Sigmoid colon (tissue), 4 donors: ENCODE results near the gene TOR2A.

Source experiments
- POLR2A ChIP-seq, 2 donors: fragments of 450-650 bp; IDR thresholded peaks; one replicate each; pipeline ENCODE4 v1.6.1; 2016; ENCODE audit warnings: antibody characterized with exemption in 2 of 2, mild to moderate bottlenecking in 2 of 2, moderate library complexity in 2 of 2
- POLR2AphosphoS5 ChIP-seq, 4 donors: sonication (generic); formaldehyde crosslinking; IDR thresholded peaks; one replicate each; pipeline ENCODE4 v1.6.1; 2017; ENCODE audit warnings: antibody characterized with exemption in 4 of 4
- TF ChIP-seq, protein P1 (sequence below), 4 experiments: fragments of 450-650 bp in 3 of 4; fragments of 200-600 bp in 1 of 4; IDR thresholded peaks; one replicate each; pipeline ENCODE4 v1.5.1; 2016 to 2019; ENCODE audit warnings: antibody characterized with exemption in 4 of 4, mild to moderate bottlenecking in 3 of 4, moderate library complexity in 2 of 4

DNA sequence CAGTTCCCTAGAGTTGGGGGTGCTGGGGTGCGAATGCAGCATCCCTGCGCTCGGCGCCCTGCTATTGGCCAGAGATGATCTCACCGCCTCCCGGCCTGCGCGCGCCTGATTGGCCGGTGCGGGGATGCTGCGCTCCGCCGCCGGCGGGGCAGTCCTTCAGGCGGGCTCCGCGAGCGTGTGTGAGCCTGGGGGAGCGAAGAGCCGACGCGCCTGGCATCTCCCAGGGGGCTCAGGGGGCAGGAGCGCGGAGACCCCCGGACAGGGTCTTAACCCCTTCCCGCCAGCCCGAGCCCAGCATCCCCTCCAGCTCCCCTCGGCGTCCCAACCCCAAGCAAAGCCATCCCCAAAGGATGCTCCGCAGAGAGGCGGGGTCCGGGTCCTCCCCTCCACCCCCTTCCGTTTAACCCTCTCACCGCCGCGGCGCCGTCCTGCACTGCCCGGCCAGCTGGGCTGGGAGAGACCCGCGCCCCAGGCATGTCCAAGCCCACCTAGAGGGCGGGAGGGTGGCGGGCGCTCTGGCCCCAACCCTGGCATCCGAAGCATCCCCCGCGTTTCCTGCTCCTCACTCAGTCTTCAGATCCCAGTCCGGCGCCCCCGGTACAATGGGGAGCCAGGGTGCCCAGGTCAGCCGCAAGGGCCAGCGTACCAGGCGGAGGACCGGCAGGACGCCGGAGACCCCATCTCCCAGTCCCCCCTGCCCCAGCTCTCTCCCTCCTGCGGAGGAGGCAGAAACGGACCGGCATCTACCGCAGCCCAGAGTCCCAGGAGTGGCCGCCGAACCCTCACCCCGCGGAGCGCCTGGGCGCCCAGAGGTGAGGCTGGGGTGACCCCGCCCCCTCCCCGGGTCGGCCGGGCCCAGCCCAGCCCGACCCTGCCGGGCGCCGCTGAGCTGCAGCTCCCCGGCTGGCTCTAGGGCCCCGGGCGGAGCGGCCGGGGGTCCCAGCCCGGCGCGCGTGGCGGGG, 19.3 kb upstream of the TOR2A start:
- TF ChIP-seq POLR2A (IDR thresholded peaks at IDR 0.05) = no peak
- TF ChIP-seq POLR2AphosphoS5 (IDR thresholded peaks at IDR 0.05) = no peak
- TF ChIP-seq, protein P1, sequence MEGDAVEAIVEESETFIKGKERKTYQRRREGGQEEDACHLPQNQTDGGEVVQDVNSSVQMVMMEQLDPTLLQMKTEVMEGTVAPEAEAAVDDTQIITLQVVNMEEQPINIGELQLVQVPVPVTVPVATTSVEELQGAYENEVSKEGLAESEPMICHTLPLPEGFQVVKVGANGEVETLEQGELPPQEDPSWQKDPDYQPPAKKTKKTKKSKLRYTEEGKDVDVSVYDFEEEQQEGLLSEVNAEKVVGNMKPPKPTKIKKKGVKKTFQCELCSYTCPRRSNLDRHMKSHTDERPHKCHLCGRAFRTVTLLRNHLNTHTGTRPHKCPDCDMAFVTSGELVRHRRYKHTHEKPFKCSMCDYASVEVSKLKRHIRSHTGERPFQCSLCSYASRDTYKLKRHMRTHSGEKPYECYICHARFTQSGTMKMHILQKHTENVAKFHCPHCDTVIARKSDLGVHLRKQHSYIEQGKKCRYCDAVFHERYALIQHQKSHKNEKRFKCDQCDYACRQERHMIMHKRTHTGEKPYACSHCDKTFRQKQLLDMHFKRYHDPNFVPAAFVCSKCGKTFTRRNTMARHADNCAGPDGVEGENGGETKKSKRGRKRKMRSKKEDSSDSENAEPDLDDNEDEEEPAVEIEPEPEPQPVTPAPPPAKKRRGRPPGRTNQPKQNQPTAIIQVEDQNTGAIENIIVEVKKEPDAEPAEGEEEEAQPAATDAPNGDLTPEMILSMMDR (IDR thresholded peaks at IDR 0.05) = no peak
